K562 (cell line): Measurements from ENCODE around the gene DCAF8. TPM values are rescaled to one million over a fixed set of nuclear protein-coding genes. Genes with fewer than 3 reads are reported as not detected.

ENCODE experiments used
- ATAC-seq: fragments of 200-7000 bp; cut with Tn5 transposase; 3 replicates; pipeline ENCODE4 v1.9.1; 2020; ENCODE audit warnings: moderate library complexity
- BruUV-seq: library from RNA; stranded (reverse); fragments of 400-500 nt; replicated peaks from 2 replicates; lab custom pipeline; 2021; lab: Mats Ljungman, UMichigan
- CTCF ChIA-PET: fragments of 300-600 bp; formaldehyde crosslinking; extraction: SDS; loops from one replicate; lab custom pipeline; 2021; ENCODE audit warnings: low intra/inter-chr PET ratio; lab: Yijun Ruan, JAX
- POLR2A ChIA-PET: fragments of 300-600, 350-650 bp; sonication (Branson Sonifier 250); formaldehyde crosslinking; extraction: SDS; loops from one replicate; lab custom pipeline; 2021; ENCODE audit warnings: antibody characterized with exemption, inconsistent platforms; lab: Yijun Ruan, JAX
- DNase-seq, 4 experiments: peaks; one replicate each; pipeline versions ENCODE4 v3.0.0 to v3.0.0-alpha.2; 2011 to 2018; ENCODE audit warnings: low spot score in 3 of 4, mixed read lengths in 3 of 4; ENCODE audit errors: extremely low read depth in 1 of 4
- FAIRE-seq: peaks from 2 replicates; lab custom pipeline; 2011; peaks lifted over from hg19 to GRCh38; lab: Jason Lieb, UNC
- H2AFZ ChIP-seq: 2 replicates; pipeline ENCODE4 v1.6.0; 2011; ENCODE audit warnings: low read depth, low read length, control low read depth, inconsistent platforms
- H3K27ac ChIP-seq: fragments of 200-600 bp; 3 replicates; pipeline ENCODE4 v1.8.0; 2011; ENCODE audit warnings: low read depth, mild to moderate bottlenecking, control low read depth, inconsistent platforms, low read length, moderate library complexity, mixed read lengths; ENCODE audit errors: extremely low read depth
- H3K27me3 ChIP-seq, 2 experiments: fragments of 300-600 bp in 1 of 2; 2 replicates in 1 of 2; 3 replicates in 1 of 2; pipeline versions ENCODE4 v1.6.0 to v1.8.0; 2011; ENCODE audit warnings: inconsistent platforms in 2 of 2, low read length in 2 of 2, mild to moderate bottlenecking in 1 of 2, mixed read lengths in 1 of 2, moderate library complexity in 1 of 2; ENCODE audit not compliant: control insufficient read depth in 2 of 2, insufficient read depth in 2 of 2
- H3K36me3 ChIP-seq: fragments of 300-600 bp; 3 replicates; pipeline ENCODE4 v1.8.0; 2011; ENCODE audit warnings: mild to moderate bottlenecking, low read length, inconsistent platforms; ENCODE audit not compliant: control insufficient read depth, insufficient read depth
- H3K4me1 ChIP-seq, 2 experiments: fragments of 200-600 bp in 1 of 2; replicated peaks in 1 of 2; 2 replicates in 1 of 2; 3 replicates in 1 of 2; pipeline versions ENCODE4 v1.5.1 to v1.8.0; 2011; ENCODE audit warnings: inconsistent platforms in 2 of 2, low read length in 2 of 2, mild to moderate bottlenecking in 1 of 2, mixed read lengths in 1 of 2, moderate library complexity in 1 of 2; ENCODE audit not compliant: control insufficient read depth in 2 of 2, insufficient read depth in 2 of 2
- H3K4me2 ChIP-seq: 2 replicates; pipeline ENCODE4 v1.6.1; 2011; ENCODE audit warnings: low read length, control low read depth, inconsistent platforms, mixed read lengths; ENCODE audit not compliant: insufficient read depth
- H3K4me3 ChIP-seq: fragments of 200-600 bp; sonication (generic), shearing (Covaris generic); 2 replicates; pipeline ENCODE4 v1.5.1; 2016; ENCODE audit warnings: control low read depth, inconsistent platforms
- H3K79me2 ChIP-seq: fragments of 200-600 bp; 3 replicates; pipeline ENCODE4 v1.8.0; 2011; ENCODE audit warnings: low read length, inconsistent platforms; ENCODE audit not compliant: control insufficient read depth, insufficient read depth
- H3K9ac ChIP-seq, 2 experiments: 2 replicates each; pipeline versions ENCODE4 v1.6.0 to v1.6.1; 2011; ENCODE audit warnings: low read depth in 2 of 2, low read length in 2 of 2, control low read depth in 1 of 2, inconsistent platforms in 1 of 2, mild to moderate bottlenecking in 1 of 2, mixed read lengths in 1 of 2; ENCODE audit not compliant: insufficient read depth in 1 of 2
- H3K9me1 ChIP-seq: one replicate; pipeline ENCODE4 v1.6.0; 2011; ENCODE audit warnings: inconsistent platforms, mild to moderate bottlenecking, low read length, moderate library complexity; ENCODE audit not compliant: control insufficient read depth, insufficient read depth
- H3K9me3 ChIP-seq: replicated peaks from 2 replicates; pipeline ENCODE4 v1.5.1; 2011; ENCODE audit warnings: low read depth, low read length, inconsistent platforms; ENCODE audit not compliant: control insufficient read depth, insufficient read depth
- H4K20me1 ChIP-seq: replicated peaks from 2 replicates; pipeline ENCODE4 v1.6.1; 2011; ENCODE audit warnings: low read length, inconsistent platforms, mixed read lengths; ENCODE audit not compliant: control insufficient read depth, insufficient read depth
- ATF3 ChIP-seq, 2 experiments: fragments of 450-650 bp in 1 of 2; sonication (generic) in 1 of 2; formaldehyde crosslinking in 1 of 2; IDR thresholded peaks in 1 of 2; conservative IDR thresholded peaks in 1 of 2; 2 replicates each; pipeline versions ENCODE4 v1.6.1 to v1.8.1; 2016 to 2023; ENCODE audit warnings: mild to moderate bottlenecking in 2 of 2, moderate library complexity in 2 of 2, inconsistent platforms in 1 of 2, missing genetic modification reagents in 1 of 2
- FOXA1 ChIP-seq: fragments of 450-650 bp; IDR thresholded peaks from 2 replicates; pipeline ENCODE4 v1.6.1; 2016; ENCODE audit warnings: mild to moderate bottlenecking, borderline replicate concordance
- FOXA3 ChIP-seq, 2 experiments: fragments of 450-650 bp in 1 of 2; sonication (generic) in 1 of 2; formaldehyde crosslinking; IDR thresholded peaks in 1 of 2; conservative IDR thresholded peaks in 1 of 2; 2 replicates each; pipeline versions ENCODE4 v1.4.0 to v1.8.0; 2020 to 2022; ENCODE audit warnings: mild to moderate bottlenecking in 2 of 2, missing genetic modification reagents in 1 of 2
- FOXK2 ChIP-seq, 2 experiments: fragments of 450-650 bp; IDR thresholded peaks in 1 of 2; conservative IDR thresholded peaks in 1 of 2; 2 replicates each; pipeline ENCODE4 v1.6.1; 2016; ENCODE audit warnings: low read depth in 2 of 2, mild to moderate bottlenecking in 1 of 2
- GATAD2A ChIP-seq: fragments of 450-650 bp; IDR thresholded peaks from 2 replicates; pipeline ENCODE4 v1.6.1; 2017
- MNT ChIP-seq, 2 experiments: fragments of 450-650 bp; conservative IDR thresholded peaks; 2 replicates each; pipeline ENCODE4 v1.6.1; 2017; ENCODE audit warnings: mild to moderate bottlenecking in 2 of 2, moderate library complexity in 2 of 2
- POU5F1 ChIP-seq: fragments of 150-350 bp; IDR thresholded peaks from 2 replicates; pipeline ENCODE4 v1.6.1; 2014; ENCODE audit warnings: borderline replicate concordance, low read length, low read depth, mild to moderate bottlenecking; ENCODE audit not compliant: partially characterized antibody
- PRDM10 ChIP-seq: fragments of 450-650 bp; IDR thresholded peaks from 2 replicates; pipeline ENCODE4 v1.6.1; 2018; ENCODE audit not compliant: partially characterized antibody
- SIN3A ChIP-seq, 2 experiments: fragments of 150-350 bp in 1 of 2; IDR thresholded peaks; 2 replicates each; pipeline ENCODE4 v1.6.1; 2011 to 2016; ENCODE audit warnings: borderline replicate concordance in 2 of 2, low read depth in 2 of 2, low read length in 2 of 2, mild to moderate bottlenecking in 2 of 2, moderate library complexity in 2 of 2; ENCODE audit not compliant: control insufficient read depth in 1 of 2
- ZNF785 ChIP-seq: fragments of 250-450 bp; sonication (Bioruptor Pico); IDR thresholded peaks from 2 replicates; pipeline ENCODE4 v1.4.0; 2020; ENCODE audit warnings: mild to moderate bottlenecking
- WGBS: fragments of 100-300 bp; shearing (Covaris generic); methylation state at CpG from one replicate; pipeline ENCODE4 v1.1.6; 2016; ENCODE audit warnings: low coverage, mixed read lengths; ENCODE audit not compliant: insufficient coverage; ENCODE audit errors: missing lambda C conversion rate; 5-methylcytosine and 5-hydroxymethylcytosine counted together
- in situ Hi-C: fragments of 300-500 bp; cut with MboI; formaldehyde crosslinking; loops from 4 replicates; pipeline ENCODE4 v1.15.0; 2018; ENCODE audit warnings: inconsistent platforms, mixed read lengths
- intact Hi-C: fragments of 100-400 bp; cut with micrococcal nuclease; formaldehyde crosslinking; loops from 2 replicates; pipeline ENCODE4 v1.14.2; 2022
- polyA plus RNA-seq, 8 experiments: library from polyadenylated mRNA; depleted of rRNA in 4 of 8; stranded (reverse) in 5 of 8; unstranded in 3 of 8; fragments of >200 nt; fragmentation: Nextera tagmentation in 2 of 8; fragmentation: Illumina TruSeq in 1 of 8; extraction: Ambion mirVana in 2 of 8; extraction: Trizol in 1 of 8; gene quantifications; 2 replicates each; pipeline versions ENCODE4 v1.2.1 to v1.2.3, GENCODE V29; 2011 to 2014; ENCODE audit warnings: inconsistent platforms in 1 of 8, missing spikeins in 1 of 8
- total RNA-seq, 7 experiments: library from RNA; depleted of rRNA in 6 of 7; stranded (reverse); fragments of >200 nt in 6 of 7; fragmentation: Illumina TruSeq in 2 of 7; extraction: Trizol in 2 of 7; gene quantifications; 2 replicates each; pipeline versions ENCODE4 v1.2.1 to v1.2.3, GENCODE V29; 2011 to 2021; ENCODE audit warnings: low replicate concordance in 1 of 7

The DCAF8 gene
- total and polyA plus RNA-seq, 9 of the 15 experiments (the other 6 are each of a cell fraction or from before 2014, with no cell fraction given), result 11.6 to 149 (median 81.3) TPM

- Histone ChIP-seq H3K36me3 (peaks cover 25% of the 10 kb centered on the region; the same call in 2 of the 3 replicates), H3K9ac (peak overlapping the region; percentile 98 to 99), H3K4me1 (peaks cover 6 to 20% of the 10 kb centered on the region in 2 experiments; a peak in 4 of 5 replicates), H4K20me1 (no peaks in the 10 kb centered on the region), H3K27me3 (no peaks in the 10 kb centered on the region), H3K9me3 (no peaks in the 10 kb centered on the region), H2AFZ (peak overlapping the region; percentile 95), H3K27ac (peak overlapping the region; percentile 98), H3K4me2 (peak overlapping the region; percentile 93), H3K4me3 (peak overlapping the region; percentile 77), H3K9me1 (no peaks in the 10 kb centered on the region), H3K79me2 (peaks cover 56% of the 10 kb centered on the region)
- BruUV-seq, result no TSS peak
- in situ Hi-C loops (no loop called here), intact Hi-C loops (loop anchor here (5.0 to 10.0 kb wide), 2 partner anchors 116 to 337 kb away; partner anchors contain the start of gene TAGLN2)
- CTCF ChIA-PET, result no interaction called here
- FAIRE-seq, result peak; percentile 58
- POLR2A ChIA-PET, result interaction anchor here (0.6 to 3.0 kb wide), 6 partner anchors 9 to 165 kb away, joined by 3 to 31 read pairs (median 4); partner anchors contain the start of gene PEX19
- peak; percentile 52 to 73 (median 63) for DNase-seq
- WGBS, result 2% methylated on average over 8 of the region's 8 CpGs
- ATAC-seq, result peak; percentile 68
- TF ChIP-seq GATAD2A (peak; percentile 33; the same call in 1 of the 2 replicates), POU5F1 (no peak), FOXA3 (CRISPR knock-in tag; conservative IDR thresholded peaks at IDR 0.05 in 1 of 2, IDR thresholded peaks at IDR 0.05 in 1 of 2) (peak in 1 of 2 experiments; percentile 61; a peak in 2 of 4 replicates), PRDM10 (peak; percentile 9), MNT (conservative IDR thresholded peaks at IDR 0.05) (peak; percentile 57 to 71; a peak in 3 of 4 replicates), FOXA1 (no peak), FOXK2 (conservative IDR thresholded peaks at IDR 0.05 in 1 of 2, IDR thresholded peaks at IDR 0.05 in 1 of 2; ENCODE audit: low read depth in 2 of 2) (peak; percentile 47 to 64; a peak in 3 of 4 replicates), SIN3A (IDR thresholded peaks at IDR 0.05; ENCODE audit: borderline replicate concordance in 2 of 2, control insufficient read depth in 1 of 2, low read depth in 2 of 2, low read length in 2 of 2) (peak in 1 of 2 experiments; percentile 9; a peak in 1 of 4 replicates), ATF3 (IDR thresholded peaks at IDR 0.05) (peak; percentile 71; the same call in 1 of the 2 replicates), ATF3 (CRISPR knock-in tag; conservative IDR thresholded peaks at IDR 0.05) (0 out of 2 replicates have a peak, but pooled peaks have one; percentile 24), ZNF785 (CRISPR knock-in tag) (no peak)
These were observed 825 bp downstream of the DCAF8 start for GRCh38 chr1:160261556-160261892.
